WERI-Rb-1 (cell line): ENCODE results near the gene SLC4A5.

Experiments used
- DNase-seq: peaks from one replicate; pipeline ENCODE4 v3.0.0-alpha.2; 2020
- H3K27ac ChIP-seq: fragments of 250-450 bp; sonication (Bioruptor Pico); 2 replicates; pipeline ENCODE4 v1.5.1; 2020; ENCODE audit warnings: mild to moderate bottlenecking, moderate library complexity
- H3K27me3 ChIP-seq: fragments of 250-450 bp; sonication (Bioruptor Pico); 2 replicates; pipeline ENCODE4 v1.5.1; 2021; ENCODE audit warnings: mild to moderate bottlenecking, low read depth, moderate library complexity; ENCODE audit not compliant: insufficient read depth, severe bottlenecking
- H3K36me3 ChIP-seq: fragments of 250-450 bp; sonication (Bioruptor Pico); 2 replicates; pipeline ENCODE4 v1.5.1; 2020; ENCODE audit warnings: mild to moderate bottlenecking, moderate library complexity
- H3K4me3 ChIP-seq: 2 replicates; pipeline ENCODE4 v1.5.1; 2011; ENCODE audit warnings: low read depth, mild to moderate bottlenecking, control low read depth, low read length
- H3K9me3 ChIP-seq: fragments of 250-450 bp; sonication (Bioruptor Pico); 2 replicates; pipeline ENCODE4 v1.5.1; 2021; ENCODE audit warnings: mild to moderate bottlenecking, moderate library complexity; ENCODE audit not compliant: severe bottlenecking
- TF ChIP-seq, protein P1 (sequence below): IDR thresholded peaks from 2 replicates; pipeline ENCODE4 v1.5.1; 2011; ENCODE audit warnings: low read depth, mild to moderate bottlenecking, control low read depth, inconsistent platforms, low read length

The SLC4A5 gene

GRCh38 chr2:74333175-74333574 is 10.0 kb downstream of the SLC4A5 start:
- peak; percentile 68 for DNase-seq
- Histone ChIP-seq H3K27me3 (no peaks in the 10 kb centered on the region), H3K9me3 (no peaks in the 10 kb centered on the region), H3K4me3 (no peak overlapping the region), H3K27ac (no peak overlapping the region), H3K36me3 (peaks cover 18% of the 10 kb centered on the region)
- TF ChIP-seq, protein P1, sequence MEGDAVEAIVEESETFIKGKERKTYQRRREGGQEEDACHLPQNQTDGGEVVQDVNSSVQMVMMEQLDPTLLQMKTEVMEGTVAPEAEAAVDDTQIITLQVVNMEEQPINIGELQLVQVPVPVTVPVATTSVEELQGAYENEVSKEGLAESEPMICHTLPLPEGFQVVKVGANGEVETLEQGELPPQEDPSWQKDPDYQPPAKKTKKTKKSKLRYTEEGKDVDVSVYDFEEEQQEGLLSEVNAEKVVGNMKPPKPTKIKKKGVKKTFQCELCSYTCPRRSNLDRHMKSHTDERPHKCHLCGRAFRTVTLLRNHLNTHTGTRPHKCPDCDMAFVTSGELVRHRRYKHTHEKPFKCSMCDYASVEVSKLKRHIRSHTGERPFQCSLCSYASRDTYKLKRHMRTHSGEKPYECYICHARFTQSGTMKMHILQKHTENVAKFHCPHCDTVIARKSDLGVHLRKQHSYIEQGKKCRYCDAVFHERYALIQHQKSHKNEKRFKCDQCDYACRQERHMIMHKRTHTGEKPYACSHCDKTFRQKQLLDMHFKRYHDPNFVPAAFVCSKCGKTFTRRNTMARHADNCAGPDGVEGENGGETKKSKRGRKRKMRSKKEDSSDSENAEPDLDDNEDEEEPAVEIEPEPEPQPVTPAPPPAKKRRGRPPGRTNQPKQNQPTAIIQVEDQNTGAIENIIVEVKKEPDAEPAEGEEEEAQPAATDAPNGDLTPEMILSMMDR: peak; percentile 77

DNA sequence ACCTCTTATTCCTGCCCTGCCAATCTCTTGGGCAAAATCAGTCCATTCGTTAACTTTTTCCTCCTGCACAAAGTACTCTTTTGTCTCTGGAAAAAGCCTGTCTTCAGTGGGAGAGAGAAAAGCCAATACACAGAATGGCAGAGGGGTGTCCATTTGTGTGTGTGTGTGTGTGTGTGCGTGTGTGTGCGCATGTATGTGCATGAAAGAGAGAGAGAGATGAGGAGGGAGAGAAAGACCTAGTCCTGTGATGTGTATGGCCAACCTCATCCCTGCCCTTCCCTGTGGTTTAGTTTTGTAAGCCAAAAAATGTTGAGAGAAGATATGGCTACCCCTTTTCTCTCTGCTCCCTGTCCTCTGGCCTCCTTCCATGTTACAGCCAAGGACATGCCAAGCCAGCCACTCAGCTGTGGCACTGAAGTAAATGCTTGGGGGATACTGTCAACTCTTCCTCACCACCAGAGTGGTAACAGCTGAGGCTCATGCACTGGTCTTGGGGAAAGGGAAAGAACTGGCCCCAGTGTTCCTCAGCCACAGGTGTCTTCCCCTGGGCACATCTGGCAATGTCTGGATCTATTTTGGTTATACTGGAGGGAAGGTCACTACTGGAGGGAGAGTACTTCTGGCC is 10.6 kb downstream of the SLC4A5 start:
- Histone ChIP-seq H3K27me3 (no peaks in the 10 kb centered on the region), H3K4me3 (no peak overlapping the region), H3K9me3 (no peaks in the 10 kb centered on the region), H3K27ac (no peak overlapping the region), H3K36me3 (peaks cover 18% of the 10 kb centered on the region)
- DNase-seq: no peak
- TF ChIP-seq, protein P1: no peak

DNA sequence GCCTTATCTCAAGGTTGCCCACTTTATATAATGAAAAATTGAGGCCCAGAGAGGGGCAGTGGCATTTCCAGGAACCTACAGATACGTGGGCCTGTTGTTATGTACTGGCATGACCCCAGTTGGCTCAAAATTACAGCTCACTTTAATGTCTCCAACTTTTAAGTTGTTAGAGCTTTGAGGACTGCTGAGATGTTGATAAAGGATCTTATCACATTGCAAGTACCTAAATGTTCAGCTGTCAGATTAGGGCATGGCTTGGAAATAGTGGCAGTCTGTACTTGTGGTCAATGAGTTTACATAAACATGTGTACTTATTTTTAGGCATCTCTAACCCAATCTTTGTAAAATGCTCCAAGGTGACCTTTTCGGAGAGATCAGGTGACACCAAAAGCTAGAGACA is 14.6 kb downstream of the SLC4A5 start:
- no peak for DNase-seq
- Histone ChIP-seq H3K27me3 (no peaks in the 10 kb centered on the region), H3K36me3 (peaks cover 19% of the 10 kb centered on the region), H3K4me3 (no peak overlapping the region), H3K9me3 (no peaks in the 10 kb centered on the region), H3K27ac (no peak overlapping the region)
- TF ChIP-seq, protein P1: no peak

DNA sequence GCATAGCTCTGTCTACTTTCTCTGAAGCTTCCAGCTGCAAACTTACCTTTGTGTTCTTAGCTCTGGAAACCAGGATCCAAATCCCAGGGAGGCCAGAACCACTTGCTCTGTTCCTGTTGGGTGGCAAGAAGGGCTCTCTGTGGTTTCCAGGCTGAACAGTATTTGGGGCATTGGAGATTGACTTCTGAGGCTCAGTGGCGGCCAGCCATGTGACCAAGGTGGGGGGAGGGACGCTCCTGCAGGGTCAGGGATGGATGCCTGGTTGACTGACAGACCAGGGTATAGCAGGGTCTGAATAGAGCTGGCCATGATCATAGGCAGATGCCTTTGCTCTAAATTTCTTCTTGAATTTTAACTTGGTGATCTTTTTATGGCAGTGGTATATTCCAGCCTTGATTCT is 15.1 kb downstream of the SLC4A5 start:
- Histone ChIP-seq H3K4me3 (no peak overlapping the region), H3K27ac (no peak overlapping the region), H3K36me3 (peaks cover 16% of the 10 kb centered on the region), H3K9me3 (no peaks in the 10 kb centered on the region), H3K27me3 (no peaks in the 10 kb centered on the region)
- peak; percentile 51 for DNase-seq
- TF ChIP-seq, protein P1: no peak

DNA sequence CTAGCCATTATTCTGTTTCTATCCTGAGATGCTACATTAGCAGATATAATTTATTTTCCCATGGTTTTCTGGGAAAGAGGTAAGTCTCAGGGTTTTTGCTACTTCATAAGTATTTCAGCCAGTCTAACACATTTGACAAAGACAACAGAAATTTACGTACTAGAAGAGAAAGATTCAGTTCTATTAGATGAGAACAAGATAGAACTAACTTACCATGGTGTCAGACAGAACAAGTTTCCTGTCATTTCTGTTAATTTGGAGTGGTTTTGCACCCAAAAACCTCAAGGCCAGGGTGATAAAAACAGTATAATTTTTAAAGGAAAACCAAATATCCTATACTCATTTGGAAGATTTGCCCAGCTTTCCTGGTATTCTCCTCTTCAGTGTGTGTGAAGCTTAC is 15.6 kb downstream of the SLC4A5 start:
- H3K9me3 ChIP-seq: no peaks in the 10 kb centered on the region
- H3K4me3 ChIP-seq: no peak overlapping the region
- TF ChIP-seq, protein P1: no peak
- H3K27me3 ChIP-seq: no peaks in the 10 kb centered on the region
- peaks cover 12% of the 10 kb centered on the region for H3K36me3 ChIP-seq
- DNase-seq: no peak
- no peak overlapping the region for H3K27ac ChIP-seq

- Histone ChIP-seq H3K4me3 (no peak overlapping the region), H3K27me3 (no peaks in the 10 kb centered on the region), H3K36me3 (peaks cover 8% of the 10 kb centered on the region), H3K9me3 (no peaks in the 10 kb centered on the region), H3K27ac (no peak overlapping the region)
- TF ChIP-seq, protein P1: peak; percentile 44
- peak; percentile 65 for DNase-seq
These were observed 16.0 kb downstream of the SLC4A5 start for GRCh38 chr2:74327199-74327598.
